Adrenal gland (tissue), 5 donors: ENCODE data around the gene ARMCX5.

Experiments
- POLR2A ChIP-seq, 2 donors: fragments of 450-650 bp; IDR thresholded peaks; one replicate each; pipeline ENCODE4 v1.6.1; 2017; ENCODE audit warnings: antibody characterized with exemption in 2 of 2, mild to moderate bottlenecking in 2 of 2, moderate library complexity in 1 of 2
- TF ChIP-seq, protein P1 (sequence below), 6 experiments: fragments of 450-650 bp in 4 of 6; fragments of 200-600 bp in 2 of 6; sonication (generic) in 1 of 6; IDR thresholded peaks; 1 replicate in 5 of 6; 2 replicates in 1 of 6; pipeline versions ENCODE4 v1.5.1 to v1.8.0; 2016 to 2021; ENCODE audit warnings: antibody characterized with exemption in 6 of 6, mild to moderate bottlenecking in 2 of 6, moderate library complexity in 1 of 6
- donor health status: DM: no; HTN: no; CAD: no.

DNA sequence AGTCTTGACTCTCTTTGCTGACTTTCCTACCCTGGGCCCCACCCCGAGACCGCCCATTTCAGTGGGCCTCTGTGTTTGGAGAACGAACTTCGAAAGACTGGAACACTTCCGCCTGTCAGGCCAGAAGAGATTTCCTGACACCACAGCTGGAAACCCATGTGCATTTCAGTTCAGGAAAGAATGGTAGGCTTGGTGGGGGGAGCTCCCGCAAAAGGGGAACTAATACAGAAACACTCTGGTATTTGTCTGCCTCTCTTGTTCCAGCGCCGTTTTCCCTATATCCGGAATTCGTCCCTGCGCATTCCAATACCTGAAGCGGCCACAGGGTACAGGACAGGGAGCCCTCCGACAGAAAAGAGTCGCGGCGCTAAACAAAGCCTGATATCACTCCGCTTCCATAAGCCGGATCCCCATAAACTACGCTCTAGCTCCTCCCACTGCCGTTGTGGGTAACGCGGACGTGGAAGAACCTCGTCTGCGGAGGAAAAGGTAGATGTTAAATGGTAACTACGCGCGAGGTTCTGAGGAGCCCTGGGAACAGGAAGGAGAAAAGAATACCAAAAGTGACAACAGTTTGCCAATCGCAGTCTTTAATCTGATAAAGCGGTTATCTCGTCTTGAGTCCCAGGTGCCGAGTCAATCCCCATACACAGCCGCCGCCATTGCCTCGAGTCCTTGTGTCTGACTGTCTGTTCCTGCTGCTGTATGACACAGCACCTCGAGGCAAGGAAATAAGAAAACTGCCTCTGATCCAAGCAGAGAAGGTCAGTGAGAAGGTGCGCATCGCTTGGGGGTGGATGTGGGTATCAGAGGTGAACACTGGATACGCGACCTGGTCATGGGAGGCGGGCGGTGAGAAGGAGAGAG lies at the start of gene ARMCX5:
- TF ChIP-seq, protein P1, sequence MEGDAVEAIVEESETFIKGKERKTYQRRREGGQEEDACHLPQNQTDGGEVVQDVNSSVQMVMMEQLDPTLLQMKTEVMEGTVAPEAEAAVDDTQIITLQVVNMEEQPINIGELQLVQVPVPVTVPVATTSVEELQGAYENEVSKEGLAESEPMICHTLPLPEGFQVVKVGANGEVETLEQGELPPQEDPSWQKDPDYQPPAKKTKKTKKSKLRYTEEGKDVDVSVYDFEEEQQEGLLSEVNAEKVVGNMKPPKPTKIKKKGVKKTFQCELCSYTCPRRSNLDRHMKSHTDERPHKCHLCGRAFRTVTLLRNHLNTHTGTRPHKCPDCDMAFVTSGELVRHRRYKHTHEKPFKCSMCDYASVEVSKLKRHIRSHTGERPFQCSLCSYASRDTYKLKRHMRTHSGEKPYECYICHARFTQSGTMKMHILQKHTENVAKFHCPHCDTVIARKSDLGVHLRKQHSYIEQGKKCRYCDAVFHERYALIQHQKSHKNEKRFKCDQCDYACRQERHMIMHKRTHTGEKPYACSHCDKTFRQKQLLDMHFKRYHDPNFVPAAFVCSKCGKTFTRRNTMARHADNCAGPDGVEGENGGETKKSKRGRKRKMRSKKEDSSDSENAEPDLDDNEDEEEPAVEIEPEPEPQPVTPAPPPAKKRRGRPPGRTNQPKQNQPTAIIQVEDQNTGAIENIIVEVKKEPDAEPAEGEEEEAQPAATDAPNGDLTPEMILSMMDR (IDR thresholded peaks at IDR 0.05): peak in 5 of 6 experiments; percentile 13 to 49 (median 36)
- peak; percentile 47 to 79 for TF ChIP-seq POLR2A (IDR thresholded peaks at IDR 0.05)
